ENCODE measurements around the gene CORT.
"Not testable (repeated sequence)": the region's sequence is repeated elsewhere in the genome, so short reads cannot be mapped to it uniquely, and the experiment has no call there.

CORT gene, protein sequence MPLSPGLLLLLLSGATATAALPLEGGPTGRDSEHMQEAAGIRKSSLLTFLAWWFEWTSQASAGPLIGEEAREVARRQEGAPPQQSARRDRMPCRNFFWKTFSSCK

DNA sequence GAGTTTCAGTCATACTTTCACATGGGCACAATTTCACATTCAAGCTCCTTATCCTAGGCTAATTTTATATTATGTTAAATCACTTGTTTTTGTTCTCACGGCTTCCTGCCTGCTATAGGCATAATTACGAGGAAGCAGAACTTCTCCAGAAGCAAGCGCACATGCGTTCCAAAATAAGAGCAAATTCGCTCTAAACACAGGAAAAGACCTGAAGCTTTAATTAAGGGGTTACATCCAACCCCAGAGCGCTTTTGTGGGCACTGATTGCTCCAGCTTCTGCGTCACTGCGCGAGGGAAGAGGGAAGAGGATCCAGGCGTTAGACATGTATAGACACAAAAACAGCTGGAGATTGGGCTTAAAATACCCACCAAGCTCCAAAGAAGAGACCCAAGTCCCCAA lies at the start of gene CORT:
Gene CORT, plus strand, starts transcription at position 281 of the 400 bp plus-strand sequence. CDS start 193 bp downstream, outside the sequence.
- DNase-seq (ENCODE audit: low read depth in 2 of 2), result no peak

DNA sequence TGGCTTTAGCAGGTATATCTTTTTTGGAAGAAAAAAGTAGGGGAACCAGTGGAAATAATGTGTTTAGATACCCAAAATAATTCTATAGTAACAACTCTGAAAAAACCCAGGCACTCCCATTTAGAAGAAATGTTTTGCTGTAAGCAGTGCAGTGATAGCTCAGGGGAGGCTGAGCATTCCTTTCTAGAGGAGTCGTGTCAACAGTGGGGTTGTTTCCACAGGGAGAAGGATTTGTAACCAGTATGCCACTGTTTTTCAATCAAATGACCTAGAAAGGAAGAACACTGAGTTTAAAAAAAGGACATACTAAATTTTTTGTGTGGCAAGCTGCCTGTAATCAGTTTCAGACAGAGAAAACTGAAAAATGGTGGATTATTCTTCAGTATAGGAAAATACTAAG lies 48.5 kb upstream of the CORT start:
- DNase-seq (ENCODE audit: low read depth in 2 of 2), result no peak

DNA sequence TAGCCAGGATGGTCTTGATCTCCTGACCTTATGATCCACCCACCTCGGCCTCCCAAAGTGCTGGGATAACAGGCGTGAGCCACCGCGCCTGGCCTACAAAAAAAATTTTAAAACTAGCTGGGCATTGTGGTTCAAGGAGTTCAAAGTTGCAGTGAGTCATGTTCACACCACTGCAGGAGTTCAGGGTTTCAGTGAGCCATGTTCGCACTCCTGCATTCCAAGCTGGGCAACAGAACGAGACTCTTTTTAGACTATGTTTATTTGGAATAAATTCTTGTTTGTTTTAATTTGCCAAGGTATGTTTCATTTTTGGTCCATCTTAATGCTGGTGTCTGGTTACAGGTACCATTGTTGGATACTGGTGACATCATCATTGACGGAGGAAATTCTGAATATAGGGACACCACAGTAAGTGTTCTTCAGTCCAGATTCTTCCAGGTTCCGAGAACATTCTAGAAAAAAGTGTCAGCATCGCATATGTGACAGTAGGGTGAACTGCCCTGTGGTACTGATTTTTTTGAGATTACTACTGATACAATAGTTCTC lies 47.0 kb upstream of the CORT start:
- DNase-seq (ENCODE audit: low read depth in 2 of 2), result no peak

DNA sequence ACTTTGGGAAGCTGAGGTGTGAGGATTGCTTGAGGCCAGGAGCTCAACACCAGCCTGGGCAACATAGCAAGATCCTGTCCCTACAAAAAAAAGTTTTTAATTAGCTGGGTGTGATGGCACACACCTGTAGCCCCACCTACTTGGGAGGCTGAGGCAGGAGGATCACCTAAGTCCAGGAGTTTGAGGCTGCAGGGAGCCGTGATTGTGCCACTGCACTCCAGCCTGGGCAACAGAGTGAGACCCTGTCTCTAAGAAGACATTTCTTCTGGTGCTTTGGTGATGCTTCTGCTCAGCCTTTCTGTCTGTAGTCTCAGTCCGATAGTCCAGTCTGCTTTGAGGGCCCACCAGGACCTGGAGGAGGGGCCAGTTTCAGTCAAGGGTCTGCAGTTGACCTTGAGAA lies 42.6 kb upstream of the CORT start:
- no peak for DNase-seq (ENCODE audit: low read depth in 2 of 2)

DNA sequence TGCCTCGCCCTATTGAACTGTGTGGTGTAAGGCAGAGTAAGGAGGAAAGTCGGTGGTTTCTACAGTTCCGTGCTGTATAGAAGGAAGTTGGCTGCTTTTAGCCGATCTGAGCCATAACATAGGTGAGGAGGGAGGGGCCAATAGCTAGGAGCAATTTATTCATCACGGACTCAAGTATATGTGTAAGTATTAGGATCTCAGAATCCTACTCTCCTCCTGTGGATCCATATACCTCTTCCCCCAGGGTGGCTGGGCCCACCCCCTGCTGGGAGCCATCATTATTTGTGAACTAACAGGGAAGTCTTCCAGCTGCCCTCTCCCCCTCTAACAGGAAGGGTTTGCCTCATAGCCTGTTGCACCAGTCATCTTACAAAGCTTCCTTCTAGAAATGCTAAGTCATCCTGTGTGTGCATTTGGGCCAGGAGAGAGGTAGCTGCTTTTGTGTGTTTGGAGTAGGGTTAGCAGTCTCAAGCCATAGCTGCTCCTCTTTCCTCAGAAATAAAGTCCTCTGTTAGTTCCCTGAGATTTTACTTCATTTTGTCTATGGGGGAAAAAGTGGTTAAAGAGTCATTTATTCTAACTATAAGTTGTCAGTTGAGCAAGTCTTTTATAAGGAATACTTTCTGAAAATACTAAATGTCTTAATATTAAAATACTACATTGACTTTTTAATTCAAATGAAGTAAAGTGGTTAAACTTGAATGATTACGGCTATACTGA lies 34.5 kb upstream of the CORT start:
- no peak for DNase-seq (ENCODE audit: low read depth in 2 of 2)

DNA sequence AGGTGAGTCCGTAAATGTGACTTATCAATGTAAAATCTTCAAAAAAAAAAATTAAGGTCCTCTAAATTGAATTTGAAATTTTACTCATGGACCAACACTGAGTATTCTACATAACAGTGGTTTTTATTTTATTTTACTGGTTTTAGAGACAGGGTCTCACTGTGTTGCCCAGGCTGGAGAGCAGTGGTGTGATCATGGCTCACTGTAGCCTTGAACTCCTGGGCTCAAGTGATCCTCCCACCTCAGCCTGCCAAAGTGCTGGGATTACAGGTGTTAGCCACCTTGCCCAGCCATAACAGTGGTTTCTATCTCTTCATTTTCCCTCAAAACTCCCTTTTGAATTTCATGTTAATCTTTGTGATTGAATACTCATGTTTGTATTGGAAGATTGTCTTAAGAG lies 33.9 kb upstream of the CORT start:
- DNase-seq (ENCODE audit: low read depth in 2 of 2), result not testable (repeated sequence)

DNA sequence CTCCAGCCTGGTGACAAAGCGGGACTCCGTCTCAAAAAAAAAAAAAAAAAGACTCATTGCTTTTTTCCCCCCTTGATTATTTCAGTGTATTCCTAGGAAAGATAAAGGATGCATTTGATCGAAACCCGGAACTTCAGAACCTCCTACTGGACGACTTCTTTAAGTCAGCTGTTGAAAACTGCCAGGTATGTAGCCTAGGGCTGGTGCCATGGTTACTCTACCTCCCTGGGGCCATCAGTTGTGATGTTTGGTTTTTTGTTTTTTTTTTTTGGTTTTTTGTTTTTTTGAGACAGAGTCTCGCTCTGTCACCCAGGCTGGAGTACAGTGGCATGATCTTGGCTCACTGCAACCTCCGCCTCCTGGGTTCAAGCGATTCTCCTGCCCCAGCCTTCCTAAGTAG lies 31.1 kb upstream of the CORT start:
- DNase-seq (ENCODE audit: low read depth in 2 of 2), result not testable (repeated sequence)

DNA sequence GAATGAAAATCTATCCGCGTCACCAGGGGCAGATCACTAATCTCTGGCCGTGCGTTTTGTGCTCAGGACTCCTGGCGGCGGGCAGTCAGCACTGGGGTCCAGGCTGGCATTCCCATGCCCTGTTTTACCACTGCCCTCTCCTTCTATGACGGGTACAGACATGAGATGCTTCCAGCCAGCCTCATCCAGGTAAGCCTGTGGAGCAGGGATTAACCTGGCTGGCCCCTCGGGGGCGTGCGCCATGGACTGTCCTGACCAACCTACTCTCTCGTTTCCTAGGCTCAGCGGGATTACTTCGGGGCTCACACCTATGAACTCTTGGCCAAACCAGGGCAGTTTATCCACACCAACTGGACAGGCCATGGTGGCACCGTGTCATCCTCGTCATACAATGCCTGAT lies 30.5 kb upstream of the CORT start:
- no peak for DNase-seq (ENCODE audit: low read depth in 2 of 2)

DNA sequence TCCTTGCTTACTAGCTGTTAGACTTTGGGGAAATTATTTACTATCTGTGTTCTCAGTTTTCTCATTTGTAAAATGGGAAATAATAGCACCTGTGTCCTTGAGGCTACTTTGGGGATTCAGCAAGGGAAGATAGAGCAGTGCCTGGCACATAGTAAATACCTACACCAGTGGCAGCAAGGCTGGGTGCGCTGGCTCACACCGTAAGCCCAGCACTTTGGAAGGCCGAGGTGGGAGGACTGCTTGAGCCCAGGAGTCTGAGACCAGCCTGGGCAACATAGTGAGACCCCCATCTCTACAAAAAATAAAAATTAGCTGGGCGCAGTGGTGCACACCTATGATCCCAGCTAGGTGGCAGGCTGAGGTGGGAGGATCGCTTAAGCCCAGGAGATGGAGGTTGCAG lies 28.2 kb upstream of the CORT start:
- no peak for DNase-seq (ENCODE audit: low read depth in 2 of 2)

DNA sequence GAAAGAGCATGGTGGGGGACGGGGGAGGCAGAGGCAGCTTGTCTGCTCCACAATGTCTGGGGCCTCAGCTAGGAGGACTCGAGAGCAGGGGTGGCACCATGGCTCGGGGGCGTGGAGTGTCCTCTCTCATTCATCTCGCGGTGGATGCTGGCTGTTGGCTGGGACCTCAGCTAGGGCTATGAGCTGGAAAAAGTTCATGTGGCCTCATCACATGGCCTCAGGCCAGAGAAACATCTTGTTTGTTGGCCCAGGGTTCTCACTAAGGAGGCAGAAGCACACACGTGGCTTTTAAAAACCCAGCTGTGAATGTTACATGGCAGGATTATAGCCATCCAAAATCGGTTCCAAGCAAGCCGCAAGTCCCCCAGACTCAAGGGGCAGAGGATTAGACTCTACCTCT lies 25.8 kb upstream of the CORT start:
- no peak for DNase-seq (ENCODE audit: low read depth in 2 of 2)

DNA sequence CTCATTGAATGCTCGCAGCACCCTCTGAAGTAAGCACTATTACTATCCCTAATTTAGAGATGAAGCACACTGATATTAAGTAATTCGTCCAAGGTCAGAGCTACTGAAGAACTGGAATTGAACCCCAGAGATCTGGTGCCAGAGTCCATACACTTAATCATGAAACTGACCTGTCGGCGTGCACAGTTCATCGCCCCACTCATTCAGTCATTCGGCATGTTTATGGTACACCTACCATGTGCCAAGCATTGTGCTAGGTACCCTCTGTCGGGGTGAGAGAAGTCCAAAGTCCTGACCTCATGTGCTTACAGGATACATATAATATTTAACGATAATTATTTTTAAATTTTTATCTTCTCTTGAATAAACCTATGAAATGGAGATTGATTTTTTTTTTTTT lies 25.2 kb upstream of the CORT start:
- DNase-seq (ENCODE audit: low read depth in 2 of 2), result no peak

DNA sequence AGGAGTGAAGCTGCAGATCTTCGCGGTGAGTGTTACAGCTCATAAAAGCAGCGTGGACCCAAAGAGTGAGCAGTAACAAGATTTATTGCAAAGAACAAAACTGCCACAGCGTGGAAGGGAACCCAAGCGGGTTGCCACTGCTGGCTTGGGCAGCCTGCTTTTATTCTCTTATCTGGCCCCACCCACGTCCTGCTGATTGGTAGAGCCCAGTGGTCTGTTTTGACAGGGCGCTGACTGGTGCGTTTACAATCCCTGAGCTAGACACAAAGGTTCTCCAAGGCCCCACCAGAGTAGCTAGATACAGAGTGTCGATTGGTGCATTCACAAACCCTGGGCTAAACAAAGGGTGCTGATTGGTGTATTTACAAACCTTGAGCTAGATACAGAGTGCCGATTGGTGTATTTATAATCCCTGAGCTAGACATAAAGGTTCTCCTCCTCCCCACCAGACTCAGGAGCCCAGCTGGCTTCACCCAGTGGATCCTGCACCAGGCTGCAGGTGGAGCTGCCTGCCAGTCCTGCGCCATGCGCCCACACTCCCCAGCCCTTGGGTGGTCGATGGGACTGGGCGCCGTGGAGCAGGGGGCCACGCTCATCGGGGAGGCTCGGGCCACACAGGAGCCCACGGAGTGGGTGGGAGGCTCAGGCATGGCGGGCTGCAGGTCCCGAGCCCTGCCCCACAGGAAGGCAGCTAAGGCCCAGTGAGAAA lies 23.9 kb upstream of the CORT start:
- DNase-seq (ENCODE audit: low read depth in 2 of 2), result not testable (repeated sequence)

DNA sequence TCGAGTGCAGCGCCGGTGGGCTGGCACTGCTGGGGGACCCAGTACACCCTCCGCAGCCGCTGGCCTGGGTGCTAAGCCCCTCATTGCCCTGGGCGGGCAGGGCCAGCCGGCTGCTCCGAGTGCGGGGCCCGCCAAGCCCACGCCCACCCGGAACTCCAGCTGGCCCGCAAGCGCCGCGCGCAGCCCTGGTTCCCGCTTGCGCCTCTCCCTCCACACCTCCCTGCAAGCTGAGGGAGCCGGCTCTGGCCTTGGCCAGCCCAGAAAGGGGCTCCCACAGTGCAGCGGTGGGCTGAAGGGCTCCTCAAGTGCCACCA lies 23.3 kb upstream of the CORT start:
- not testable (repeated sequence) for DNase-seq (ENCODE audit: low read depth in 2 of 2)

DNA sequence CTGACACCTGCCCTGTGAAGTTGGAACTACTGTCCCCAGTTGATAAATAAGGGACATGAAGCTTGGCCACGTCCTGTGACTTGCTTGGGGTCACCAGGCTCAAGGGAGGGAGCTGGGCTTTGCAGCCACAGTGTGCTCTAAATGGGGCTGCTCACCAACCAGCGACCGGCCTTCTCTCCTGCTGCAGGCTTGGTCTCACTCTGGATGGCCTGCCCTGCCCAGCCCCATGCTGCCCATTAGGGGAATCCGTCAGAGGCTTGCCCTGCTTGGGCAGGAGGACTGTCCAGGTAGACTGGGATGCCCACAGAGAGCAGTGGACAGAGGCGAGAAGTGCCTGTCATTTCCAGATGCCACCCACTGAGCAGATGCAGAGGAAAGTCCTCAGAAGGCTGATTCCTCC lies 20.8 kb upstream of the CORT start:
- DNase-seq (ENCODE audit: low read depth in 2 of 2), result no peak

DNA sequence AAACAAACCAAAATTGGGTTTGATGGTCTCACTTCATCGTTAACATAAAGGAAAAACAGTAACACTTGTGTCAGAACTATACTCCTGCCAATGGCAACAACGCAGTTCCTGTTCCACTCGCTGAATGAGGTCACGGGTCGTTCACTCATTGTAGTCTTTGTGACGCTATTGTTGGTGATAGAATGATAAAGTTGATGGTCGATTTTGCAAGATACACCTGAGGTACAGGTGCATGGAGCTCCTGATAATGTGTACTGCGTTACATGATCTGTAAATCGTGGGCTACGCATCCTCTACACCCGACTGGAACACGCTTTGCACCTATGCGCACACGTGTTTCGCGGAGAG lies 20.0 kb upstream of the CORT start:
- DNase-seq (ENCODE audit: low read depth in 2 of 2), result no peak

DNA sequence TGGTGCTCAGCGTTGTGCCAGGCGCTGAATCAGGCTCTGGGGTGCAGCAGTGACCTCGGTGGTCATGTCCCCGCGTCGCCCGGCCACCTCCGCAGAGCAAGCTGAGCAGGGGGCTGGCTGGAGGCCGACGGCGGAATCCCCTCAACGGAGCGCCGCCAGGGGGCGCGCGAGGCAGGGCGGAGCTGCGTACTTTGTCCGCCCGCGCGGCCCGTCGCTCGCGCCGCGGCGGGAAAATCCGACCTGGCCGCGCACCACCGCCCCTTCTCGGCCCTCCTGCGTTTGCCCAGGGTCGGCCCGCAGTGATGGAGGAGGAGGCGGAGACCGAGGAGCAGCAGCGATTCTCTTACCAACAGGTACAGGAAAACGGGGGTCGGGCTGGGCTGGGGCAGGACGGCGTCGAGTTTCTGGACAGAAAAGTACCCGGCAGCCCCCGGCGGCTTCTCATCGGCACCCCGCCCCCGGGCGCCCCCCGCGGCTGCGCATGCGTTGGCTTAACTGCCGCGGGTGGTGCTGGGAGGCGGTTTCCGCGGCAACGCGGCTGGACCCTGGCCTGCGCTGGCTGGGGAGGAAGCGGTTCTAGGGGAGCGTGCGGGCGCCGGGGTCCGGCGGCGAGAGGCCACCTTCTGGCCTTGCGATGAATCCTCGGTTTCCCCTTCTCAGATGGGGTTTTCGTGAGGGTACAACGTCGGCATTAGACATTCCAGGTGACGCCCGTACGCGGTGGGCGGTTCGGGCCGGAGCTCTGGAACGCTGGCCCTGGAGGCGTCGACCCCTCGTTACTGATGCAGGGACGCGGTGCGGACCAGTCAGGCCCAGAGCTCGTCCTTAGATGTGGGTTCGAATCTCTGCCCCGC lies 19.4 kb upstream of the CORT start, which contains the start of gene CENPS:
Gene CENPS, plus strand, starts transcription at position 218 of the 854 bp plus-strand sequence. Its CDS starts 85 bp downstream, at position 303.
- peak; percentile 84 to 92 for DNase-seq (ENCODE audit: low read depth in 2 of 2)

DNA sequence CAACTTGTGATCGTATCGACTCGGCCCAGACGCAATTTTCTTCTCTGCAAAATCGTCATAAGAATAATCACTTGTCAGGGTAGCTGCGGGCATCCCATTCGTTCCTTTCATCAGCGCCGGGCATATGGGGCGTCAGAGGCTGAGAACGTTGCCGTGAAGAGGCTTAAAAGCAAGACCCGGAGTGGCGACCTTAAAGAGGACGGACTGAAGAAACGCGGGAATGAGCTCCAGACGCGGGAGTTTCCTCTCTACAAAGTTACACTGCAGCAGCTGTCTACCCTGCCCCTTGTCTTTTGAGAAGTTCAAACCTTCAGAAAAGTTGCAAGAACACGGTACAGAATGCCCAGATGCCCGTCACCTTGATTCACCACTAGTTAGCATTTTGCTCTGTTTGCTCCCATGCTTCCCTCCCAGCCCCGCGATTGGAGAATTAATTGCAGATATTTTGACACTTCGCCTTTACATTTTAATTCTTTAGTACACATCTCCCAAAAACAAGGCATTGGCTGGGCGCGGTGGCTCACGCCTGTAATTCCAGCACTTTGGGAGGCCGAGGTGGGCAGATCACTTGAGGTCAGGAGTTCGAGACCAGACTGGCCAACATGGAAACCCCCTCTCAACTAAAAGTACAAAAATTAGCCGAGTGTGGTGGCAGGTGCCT lies 18.6 kb upstream of the CORT start:
- peak in 1 of 2 experiments; percentile 12 for DNase-seq (ENCODE audit: low read depth in 2 of 2)

DNA sequence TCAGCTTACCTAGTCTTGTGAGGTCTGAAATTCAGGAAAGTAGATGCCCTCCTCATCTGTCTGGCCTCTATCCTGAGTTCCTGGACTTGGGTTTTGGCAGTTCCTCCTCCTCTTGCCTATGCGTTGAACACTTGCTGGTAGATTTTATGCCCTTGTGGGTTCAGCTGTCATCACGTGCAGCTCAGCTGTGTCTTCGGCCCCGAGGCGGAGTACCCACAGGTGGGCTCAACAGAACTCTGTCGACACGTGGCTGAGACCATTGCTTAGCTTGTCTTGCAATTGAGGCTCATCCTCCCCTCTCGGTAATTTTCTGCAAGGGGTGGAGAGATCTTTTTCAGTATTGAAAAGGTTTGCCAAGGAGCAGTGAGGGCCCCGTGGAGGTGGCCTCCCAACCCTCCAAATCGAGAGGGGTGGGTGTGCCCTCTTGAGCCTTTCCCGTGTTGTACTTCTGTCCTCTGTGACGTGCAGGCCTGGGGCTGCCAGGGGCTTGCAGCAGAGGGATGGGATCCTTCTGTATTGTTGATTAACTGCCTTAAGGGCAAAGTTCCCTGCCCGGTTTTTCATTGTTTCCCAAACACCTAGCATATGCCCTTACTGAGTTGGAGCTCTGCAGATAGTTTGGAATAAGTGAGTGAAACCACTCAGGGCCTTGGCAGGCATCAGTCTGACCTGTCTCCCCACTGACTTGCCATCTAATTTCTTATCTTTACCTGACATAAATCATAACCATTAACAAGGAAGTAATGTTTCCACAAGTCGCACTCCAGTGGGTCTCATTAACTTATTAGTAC lies 16.7 kb upstream of the CORT start:
- DNase-seq (ENCODE audit: low read depth in 2 of 2), result no peak

DNA sequence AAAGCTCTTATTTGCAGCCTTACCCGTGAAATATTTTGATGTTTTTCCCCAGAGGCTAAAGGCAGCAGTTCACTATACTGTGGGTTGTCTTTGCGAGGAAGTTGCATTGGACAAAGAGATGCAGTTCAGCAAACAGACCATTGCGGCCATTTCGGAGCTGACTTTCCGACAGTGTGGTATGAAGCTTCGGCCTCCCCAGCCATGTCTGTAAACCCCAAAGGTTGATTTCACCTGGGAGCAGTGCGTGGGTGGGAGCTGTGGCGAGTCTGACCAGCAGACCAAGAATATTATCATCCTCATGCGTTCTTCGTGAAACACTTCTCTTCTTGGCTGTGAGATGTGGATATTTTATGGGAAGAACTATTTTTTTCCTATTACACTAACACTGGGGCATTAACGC lies 16.0 kb upstream of the CORT start:
- no peak for DNase-seq (ENCODE audit: low read depth in 2 of 2)

DNA sequence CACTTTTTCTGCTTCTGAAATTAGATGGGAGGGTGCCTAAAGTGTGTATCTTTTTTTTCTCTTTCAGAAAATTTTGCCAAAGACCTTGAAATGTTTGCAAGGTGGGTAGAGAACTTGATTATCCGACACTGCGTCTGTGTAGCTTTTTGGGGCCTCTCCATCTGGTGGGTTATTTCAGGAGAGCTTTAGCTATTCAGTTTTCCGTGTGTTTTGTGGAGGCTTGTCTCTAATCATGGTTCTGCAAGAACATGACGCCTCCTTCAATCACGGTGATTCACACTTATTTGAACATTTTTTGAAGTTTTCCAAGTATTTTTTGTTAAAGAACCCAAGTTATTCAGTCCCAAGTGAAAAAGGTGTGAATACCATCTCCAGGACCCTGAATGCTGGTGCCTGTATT lies 15.2 kb upstream of the CORT start:
- DNase-seq (ENCODE audit: low read depth in 2 of 2), result no peak

DNA sequence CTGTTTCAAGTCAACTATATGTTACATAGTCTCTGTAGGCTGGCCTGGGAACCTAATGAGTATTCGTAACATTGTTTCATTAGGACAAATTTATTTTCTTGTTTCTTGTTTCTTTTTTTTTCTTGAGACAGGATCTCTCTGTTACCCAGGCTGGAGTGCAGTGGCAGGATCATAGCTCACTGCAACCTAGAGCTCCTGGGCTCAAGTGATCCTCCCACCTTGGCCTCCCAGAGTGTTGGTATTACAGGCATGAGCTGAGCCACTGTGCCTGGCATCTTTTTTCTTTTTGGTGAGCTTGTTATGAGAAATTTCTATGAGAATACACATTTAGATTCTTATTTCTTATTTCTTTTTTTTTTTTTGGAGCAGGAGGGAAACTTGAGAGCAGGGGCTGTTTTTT lies 12.8 kb upstream of the CORT start:
- DNase-seq (ENCODE audit: low read depth in 2 of 2), result no peak

Data from stimulated activated CD4-positive, alpha-beta T cell treated with anti-CD3 and anti-CD28 coated beads, Interleukin-12 subunit alpha, Interleukin-12 subunit beta, amount 100 ng/mL, for 24 hours (primary cell).